Tibial nerve (tissue), 4 donors: Measurements from ENCODE around the gene RAI1. TPM values are rescaled to one million over a fixed set of nuclear protein-coding genes. Genes with fewer than 3 reads are reported as not detected.

Experiments used
- DNase-seq, 2 donors: peaks; one replicate each; pipeline ENCODE4 v3.0.0-alpha.2; 2019; ENCODE audit warnings: low spot score in 2 of 2
- H3K27ac ChIP-seq, 4 donors: fragments of 200-600 bp; sonication (generic) in 3 of 4; one replicate each; pipeline ENCODE4 v1.5.1; 2017 to 2019; ENCODE audit warnings: mild to moderate bottlenecking in 1 of 4
- H3K27me3 ChIP-seq, 2 donors: fragments of 200-600 bp; sonication (generic) in 1 of 2; one replicate each; pipeline versions ENCODE4 v1.5.1 to v1.6.0; 2017 to 2019
- H3K36me3 ChIP-seq, 3 donors: fragments of 200-600 bp; sonication (generic); one replicate each; pipeline ENCODE4 v1.5.1; 2018 to 2019
- H3K4me1 ChIP-seq, 4 donors: fragments of 200-600 bp; sonication (generic) in 3 of 4; one replicate each; pipeline ENCODE4 v1.5.1; 2017 to 2019
- H3K4me3 ChIP-seq, 4 donors: fragments of 200-600 bp; sonication (generic) in 3 of 4; one replicate each; pipeline ENCODE4 v1.5.1; 2017 to 2019; ENCODE audit warnings: mild to moderate bottlenecking in 1 of 4, moderate library complexity in 1 of 4
- H3K9me3 ChIP-seq, 4 donors: fragments of 200-600 bp; sonication (generic) in 3 of 4; one replicate each; pipeline ENCODE4 v1.5.1; 2017 to 2019
- CTCF ChIP-seq, 5 experiments: fragments of 200-600 bp in 3 of 5; fragments of 450-650 bp in 2 of 5; sonication (generic) in 3 of 5; IDR thresholded peaks; one replicate each; pipeline ENCODE4 v1.5.1; 2016 to 2019; ENCODE audit warnings: antibody characterized with exemption in 5 of 5, mild to moderate bottlenecking in 3 of 5, moderate library complexity in 2 of 5
- EP300 ChIP-seq, 2 donors: sonication (generic); formaldehyde crosslinking; IDR thresholded peaks; one replicate each; pipeline ENCODE4 v1.6.1; 2017; ENCODE audit warnings: antibody characterized with exemption in 2 of 2, mild to moderate bottlenecking in 1 of 2
- POLR2A ChIP-seq, 2 donors: fragments of 450-650 bp; IDR thresholded peaks; one replicate each; pipeline ENCODE4 v1.6.1; 2017; ENCODE audit warnings: antibody characterized with exemption in 2 of 2, mild to moderate bottlenecking in 2 of 2, moderate library complexity in 2 of 2
- WGBS, 2 donors: methylation state at CpG; one replicate each; pipeline ENCODE4 v1.1.5; 2018; 5-methylcytosine and 5-hydroxymethylcytosine counted together
- total RNA-seq, 4 donors: library from RNA; depleted of rRNA; stranded (reverse); fragments of >200 nt; gene quantifications; one replicate each; pipeline ENCODE4 v1.1.0, GENCODE V29; 2016

The RAI1 gene
- total RNA-seq, 4 donors from 2014 or later = 32.9 to 52.7 (median 45.9) TPM

- no peaks in the 10 kb centered on the region for H3K4me1 ChIP-seq
- WGBS, 2 donors = 67 to 69% methylated on average over 6 of the region's 6 CpGs
- no peaks in the 10 kb centered on the region for H3K36me3 ChIP-seq
These were observed 11.6 kb upstream of the RAI1 start for GRCh38 chr17:17669580-17670235.

GRCh38 chr17:17670701-17671305 is 10.5 kb upstream of the RAI1 start:
- 64 to 67% methylated on average over 16 of the region's 16 CpGs for WGBS, 2 donors
- Histone ChIP-seq H3K9me3 (no peaks in the 10 kb centered on the region), H3K27me3 (no peaks in the 10 kb centered on the region), H3K4me3 (no peak overlapping the region), H3K36me3 (no peaks in the 10 kb centered on the region), H3K4me1 (no peaks in the 10 kb centered on the region), H3K27ac (no peak overlapping the region)
- TF ChIP-seq POLR2A (IDR thresholded peaks at IDR 0.05) (no peak), CTCF (IDR thresholded peaks at IDR 0.05) (no peak), EP300 (IDR thresholded peaks at IDR 0.05) (no peak)
- DNase-seq = no peak

More at GRCh38 chr17:17669580-17670235, 11.6 kb upstream of the RAI1 start:
- H3K27me3 ChIP-seq = no peaks in the 10 kb centered on the region
- H3K9me3 ChIP-seq = no peaks in the 10 kb centered on the region
- DNase-seq = no peak
- H3K27ac ChIP-seq = no peak overlapping the region
- TF ChIP-seq POLR2A (IDR thresholded peaks at IDR 0.05) (no peak), CTCF (IDR thresholded peaks at IDR 0.05) (no peak), EP300 (IDR thresholded peaks at IDR 0.05) (no peak)
- H3K4me3 ChIP-seq = no peak overlapping the region

GRCh38 chr17:17671369-17672129 is 9.7 kb upstream of the RAI1 start:
- no peaks in the 10 kb centered on the region for H3K4me1 ChIP-seq
- DNase-seq = no peak
- no peaks in the 10 kb centered on the region for H3K27me3 ChIP-seq
- H3K27ac ChIP-seq = no peak overlapping the region
- TF ChIP-seq CTCF (IDR thresholded peaks at IDR 0.05) = no peak
- TF ChIP-seq POLR2A (IDR thresholded peaks at IDR 0.05) = no peak
- TF ChIP-seq EP300 (IDR thresholded peaks at IDR 0.05) = no peak
- no peaks in the 10 kb centered on the region for H3K36me3 ChIP-seq
- H3K4me3 ChIP-seq = no peak overlapping the region
- H3K9me3 ChIP-seq = no peaks in the 10 kb centered on the region
- 69 to 77% methylated on average over 10 of the region's 10 CpGs for WGBS, 2 donors

- H3K9me3 ChIP-seq = no peaks in the 10 kb centered on the region
- H3K4me1 ChIP-seq = peaks cover 0 to 4% (median 0%) of the 10 kb centered on the region in 4 donors
- H3K27ac ChIP-seq = no peak overlapping the region
- no peaks in the 10 kb centered on the region for H3K27me3 ChIP-seq
- no peak for DNase-seq
- WGBS, 2 donors = 78 to 79% methylated on average over 7 of the region's 7 CpGs
- no peaks in the 10 kb centered on the region for H3K36me3 ChIP-seq
- TF ChIP-seq POLR2A (IDR thresholded peaks at IDR 0.05) = no peak
- no peak for TF ChIP-seq EP300 (IDR thresholded peaks at IDR 0.05)
- no peak for TF ChIP-seq CTCF (IDR thresholded peaks at IDR 0.05)
- H3K4me3 ChIP-seq = no peak overlapping the region
These were observed 8.5 kb upstream of the RAI1 start for GRCh38 chr17:17672453-17673368.
